GM18861 (cell line): Measurements from ENCODE around the gene TMED5.
"Not testable (repeated sequence)": the region's sequence is repeated elsewhere in the genome, so short reads cannot be mapped to it uniquely, and the experiment has no call there.

ENCODE experiments used
- ATAC-seq: cut with Tn5 transposase; IDR thresholded peaks from one replicate; pipeline ENCODE4 v1.9.1; 2021; ENCODE audit not compliant: unreplicated experiment

TMED5 gene

GRCh38 chr1:93172778-93173177 is 7.4 kb downstream of the TMED5 start:
- ATAC-seq, result no peak

GRCh38 chr1:93171549-93172034 is 8.6 kb downstream of the TMED5 start:
- no peak for ATAC-seq

GRCh38 chr1:93170141-93170678 is 10.0 kb downstream of the TMED5 start:
- not testable (repeated sequence) for ATAC-seq

GRCh38 chr1:93167006-93167405 is 13.2 kb downstream of the TMED5 start:
- no peak for ATAC-seq

GRCh38 chr1:93165895-93166294 is 14.3 kb downstream of the TMED5 start:
- not testable (repeated sequence) for ATAC-seq

GRCh38 chr1:93164816-93165215 is 15.4 kb downstream of the TMED5 start:
- no peak for ATAC-seq

- not testable (repeated sequence) for ATAC-seq
These were observed 16.9 kb downstream of the TMED5 start for GRCh38 chr1:93163314-93163713.

GRCh38 chr1:93159337-93159736 is 20.9 kb downstream of the TMED5 start:
- ATAC-seq, result no peak

GRCh38 chr1:93155335-93155734 is 24.9 kb downstream of the TMED5 start:
- ATAC-seq, result no peak

GRCh38 chr1:93154898-93155297 is 25.3 kb downstream of the TMED5 start:
- ATAC-seq, result no peak

- no peak for ATAC-seq
These were observed 27.4 kb downstream of the TMED5 start for GRCh38 chr1:93152835-93153234.

- ATAC-seq, result no peak
These were observed 28.7 kb downstream of the TMED5 start for GRCh38 chr1:93151474-93151873.

- no peak for ATAC-seq
These were observed 29.5 kb downstream of the TMED5 start for GRCh38 chr1:93150729-93151128.

GRCh38 chr1:93148001-93148400 is 32.2 kb downstream of the TMED5 start:
- ATAC-seq, result no peak

- ATAC-seq, result no peak
These were observed 36.4 kb downstream of the TMED5 start for GRCh38 chr1:93143769-93144168.

GRCh38 chr1:93143136-93143535 is 37.1 kb downstream of the TMED5 start:
- no peak for ATAC-seq

GRCh38 chr1:93142161-93142560 is 38.1 kb downstream of the TMED5 start:
- ATAC-seq, result no peak

GRCh38 chr1:93140106-93140505 is 40.1 kb downstream of the TMED5 start:
- ATAC-seq, result no peak

- ATAC-seq, result no peak
These were observed 42.5 kb downstream of the TMED5 start for GRCh38 chr1:93137604-93138292.

- no peak for ATAC-seq
These were observed 43.8 kb downstream of the TMED5 start for GRCh38 chr1:93136445-93136844.

- ATAC-seq, result no peak
These were observed 47.6 kb downstream of the TMED5 start for GRCh38 chr1:93132638-93133037.

GRCh38 chr1:93129507-93130099 is 50.6 kb downstream of the TMED5 start:
- ATAC-seq, result no peak
